Hepatic stellate cell (primary cell): Measurements from ENCODE around the gene TEX29.
A peak's percentile ranks its signal among the peaks of the same experiment; 100 is the strongest.

ENCODE experiments used
- DNase-seq: peaks from one replicate; pipeline ENCODE4 v3.0.0; 2011; ENCODE audit warnings: low spot score

Gene TEX29

DNA sequence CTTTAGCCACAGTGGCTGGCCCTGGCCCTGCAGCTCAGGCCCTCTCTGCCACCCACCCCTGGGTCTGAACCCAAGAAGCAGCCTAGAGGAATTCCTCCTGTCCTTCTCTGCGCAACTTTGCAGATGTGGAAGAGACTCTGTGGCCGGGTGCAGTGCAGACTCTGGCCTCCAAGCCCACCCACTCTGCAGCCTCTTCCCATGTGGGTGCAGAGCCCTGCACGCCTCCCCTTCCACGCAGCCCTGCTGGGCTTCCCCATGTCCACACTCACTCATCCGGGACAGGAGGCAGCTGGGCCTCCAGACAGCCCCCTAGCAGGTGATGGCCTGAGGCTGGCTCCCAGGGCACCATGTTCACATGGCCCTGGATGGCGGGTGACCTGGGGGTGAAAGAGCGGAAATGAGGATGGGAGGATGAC lies 2.5 kb downstream of the TEX29 start:
- DNase-seq, result no peak

DNA sequence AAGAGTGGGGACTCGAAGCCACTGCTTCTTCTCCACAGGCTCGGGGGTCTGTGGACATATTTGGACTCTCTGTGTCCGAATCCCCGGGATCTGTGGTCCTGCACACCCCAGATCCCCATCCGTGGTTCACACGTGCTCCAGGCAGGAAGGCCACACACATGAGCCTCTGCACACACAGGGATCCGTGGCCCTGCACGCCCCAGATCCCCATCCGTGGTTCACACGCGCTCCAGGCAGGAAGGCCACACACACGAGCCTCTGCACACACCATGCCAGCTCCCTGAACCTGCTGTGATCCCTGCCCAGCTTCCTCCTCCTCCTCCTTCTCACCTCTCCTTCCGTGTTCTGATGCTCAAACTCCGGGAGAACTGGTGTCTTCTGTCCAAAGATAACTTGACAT lies 3.1 kb downstream of the TEX29 start:
- no peak for DNase-seq

DNA sequence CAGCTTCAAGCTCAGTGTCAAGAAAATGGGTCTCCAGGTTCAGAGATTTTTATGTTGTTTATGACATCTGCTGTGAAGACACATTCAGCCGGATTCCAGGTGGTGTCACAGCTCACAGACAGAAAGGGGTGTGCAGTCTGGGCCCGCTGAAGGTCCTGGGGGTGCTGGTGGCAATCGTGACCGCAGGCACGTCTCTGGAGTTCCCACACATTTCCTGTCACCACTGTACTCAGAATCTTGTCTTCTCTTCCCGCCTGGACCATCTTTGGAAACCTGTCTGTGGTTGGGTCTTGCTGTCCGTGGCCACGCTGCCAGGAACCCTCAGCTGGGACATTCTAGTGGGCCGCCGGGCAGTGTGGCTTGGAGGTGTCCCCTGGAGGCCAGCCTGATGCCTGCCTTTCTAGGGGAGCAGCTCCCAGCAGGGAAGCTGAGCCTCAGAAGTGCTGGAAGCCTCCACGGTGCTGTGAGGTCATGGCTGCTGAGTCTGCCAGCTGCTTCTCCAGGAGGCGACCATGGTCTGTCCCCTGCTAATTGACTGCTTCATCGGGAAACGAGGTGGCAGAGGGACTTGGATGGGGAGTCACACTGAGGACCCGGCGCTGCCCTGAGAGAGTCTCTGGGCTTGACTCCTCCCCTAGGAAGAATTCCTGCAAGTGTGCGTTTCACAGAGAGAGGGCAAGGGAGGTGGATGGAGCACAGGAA lies 3.7 kb downstream of the TEX29 start:
- no peak for DNase-seq

DNA sequence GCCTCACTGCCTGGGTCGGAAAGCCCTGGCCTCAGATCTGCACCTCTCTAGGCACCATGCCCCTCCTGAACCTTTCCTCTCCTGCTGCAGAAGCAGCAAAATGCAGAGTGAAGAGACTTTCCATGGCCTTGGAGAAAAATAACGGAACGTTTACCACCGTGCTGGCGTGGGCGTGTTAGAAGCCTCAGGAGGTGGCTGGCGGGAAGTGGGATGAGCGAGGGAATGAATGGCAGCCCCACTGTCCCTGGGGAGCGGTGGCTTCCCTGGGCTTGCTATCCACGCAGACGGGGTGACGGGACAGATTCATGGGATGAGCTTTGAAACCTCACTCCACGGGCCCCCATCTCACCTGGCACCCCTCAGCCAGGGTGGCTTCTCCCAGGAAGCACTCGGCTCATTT lies 4.3 kb downstream of the TEX29 start:
- no peak for DNase-seq

DNA sequence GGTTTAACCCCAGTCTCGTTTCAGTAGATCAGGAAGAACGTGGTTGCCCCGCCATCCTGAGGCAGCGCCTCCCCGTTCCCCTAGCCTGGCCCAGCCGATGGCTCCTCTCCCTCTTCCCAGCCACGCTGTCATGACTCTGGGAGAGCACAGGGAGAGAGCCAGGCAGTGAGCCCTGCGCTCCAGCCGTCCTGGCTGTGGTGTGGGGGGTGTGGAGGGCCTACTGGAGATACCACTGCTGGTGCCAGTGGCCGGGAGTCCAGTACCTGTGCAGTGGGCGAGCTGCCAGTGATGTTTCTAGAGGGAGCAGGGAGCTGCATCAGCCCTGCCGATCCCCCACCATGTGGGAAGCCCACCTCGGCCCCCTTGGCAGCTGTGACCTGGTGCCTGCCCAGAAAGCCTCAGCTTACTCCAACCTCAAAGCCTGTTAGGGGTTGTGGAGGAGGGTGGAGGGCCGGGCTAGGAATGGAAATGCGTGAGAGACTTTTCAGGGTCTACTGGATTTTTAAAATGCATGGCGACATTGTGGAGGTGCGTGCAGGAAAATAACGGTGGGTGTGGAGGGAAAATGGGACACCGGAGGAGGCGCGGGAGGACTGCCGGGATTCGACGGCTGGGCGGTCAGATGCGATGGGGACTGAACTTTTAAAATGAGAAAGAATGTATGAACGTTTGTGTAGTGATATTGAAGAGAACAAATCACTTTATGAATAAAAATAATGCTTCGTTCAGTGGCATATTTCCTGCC lies 4.9 kb downstream of the TEX29 start:
- no peak for DNase-seq

DNA sequence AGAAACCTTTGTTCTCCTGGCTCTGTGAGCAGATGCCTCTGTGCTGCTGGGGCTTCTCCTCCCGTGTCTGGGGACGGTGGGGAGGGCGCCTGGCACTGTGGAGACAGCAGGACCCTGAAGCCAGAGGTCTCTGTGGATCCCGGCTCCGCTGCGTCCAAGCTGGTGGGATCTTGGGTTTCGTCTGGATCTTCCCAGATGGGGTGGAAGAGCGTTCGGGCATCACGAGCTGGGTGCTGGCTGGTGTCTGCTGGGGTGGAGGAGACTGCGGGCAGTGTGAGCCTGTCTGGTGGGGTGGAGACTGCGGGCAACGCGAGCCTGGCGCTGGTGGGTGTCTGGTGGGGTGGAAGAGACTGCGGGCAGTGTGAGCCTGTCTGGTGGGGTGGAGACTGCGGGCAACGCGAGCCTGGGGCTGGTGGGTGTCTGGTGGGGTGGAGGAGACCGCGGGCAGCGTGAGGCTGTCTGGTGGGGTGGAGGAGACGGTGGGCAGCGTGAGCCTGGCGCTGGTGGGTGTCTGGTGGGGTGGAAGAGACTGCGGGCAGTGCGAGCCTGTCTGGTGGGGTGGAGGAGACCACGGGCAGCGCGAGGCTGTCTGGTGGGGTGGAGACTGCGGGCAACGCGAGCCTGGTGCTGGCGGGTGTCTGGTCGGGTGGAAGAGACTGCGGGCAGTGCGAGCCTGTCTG lies 5.6 kb downstream of the TEX29 start:
- DNase-seq, result no peak

DNA sequence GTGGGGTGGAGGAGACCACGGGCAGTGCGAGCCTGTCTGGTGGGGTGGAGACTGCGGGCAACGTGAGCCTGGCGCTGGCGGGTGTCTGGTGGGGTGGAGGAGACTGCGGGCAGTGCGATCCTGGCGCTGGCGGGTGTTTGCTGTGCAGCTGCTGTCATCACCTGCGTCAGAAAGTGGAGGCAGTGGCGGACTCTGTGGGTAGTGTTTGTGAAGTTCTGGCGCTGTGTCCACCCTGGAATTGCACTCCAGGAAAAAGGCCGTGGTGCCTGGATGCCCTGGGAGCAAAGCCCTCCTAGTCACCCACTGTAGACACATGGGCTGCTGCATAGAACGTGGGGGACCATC lies 6.2 kb downstream of the TEX29 start:
- no peak for DNase-seq

DNA sequence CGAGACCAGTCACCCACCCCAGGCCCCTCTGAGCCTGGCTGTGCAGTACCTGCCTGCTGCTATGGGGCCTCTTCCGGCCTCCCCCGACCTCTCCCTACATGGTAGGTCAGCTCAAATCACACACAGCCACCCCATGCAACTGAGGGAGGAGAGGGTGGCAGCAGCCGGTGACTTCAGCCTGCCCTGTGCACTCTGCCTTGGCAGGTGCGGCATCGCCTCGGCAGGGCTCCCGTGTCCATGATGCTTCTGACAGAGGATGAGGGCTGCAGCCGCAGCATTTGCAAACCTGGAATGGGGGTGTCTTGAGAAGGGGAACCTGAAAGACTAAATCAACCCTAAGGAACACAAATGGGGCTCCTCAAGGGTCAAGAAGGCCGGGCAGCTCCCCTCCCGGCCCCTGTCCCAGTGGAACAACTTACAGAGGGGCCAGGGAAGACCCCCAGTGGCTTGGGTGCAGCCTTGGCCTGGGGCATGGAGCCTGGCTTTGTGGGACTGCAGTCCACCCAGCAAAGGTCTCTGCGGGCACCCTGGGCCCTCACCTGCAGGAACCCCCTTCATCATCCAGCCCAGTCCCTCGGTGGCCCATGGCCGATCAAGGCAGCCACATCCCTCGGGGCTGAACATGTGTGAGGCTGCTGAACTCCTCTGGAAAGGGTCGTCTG lies 6.7 kb downstream of the TEX29 start:
- no peak for DNase-seq

DNA sequence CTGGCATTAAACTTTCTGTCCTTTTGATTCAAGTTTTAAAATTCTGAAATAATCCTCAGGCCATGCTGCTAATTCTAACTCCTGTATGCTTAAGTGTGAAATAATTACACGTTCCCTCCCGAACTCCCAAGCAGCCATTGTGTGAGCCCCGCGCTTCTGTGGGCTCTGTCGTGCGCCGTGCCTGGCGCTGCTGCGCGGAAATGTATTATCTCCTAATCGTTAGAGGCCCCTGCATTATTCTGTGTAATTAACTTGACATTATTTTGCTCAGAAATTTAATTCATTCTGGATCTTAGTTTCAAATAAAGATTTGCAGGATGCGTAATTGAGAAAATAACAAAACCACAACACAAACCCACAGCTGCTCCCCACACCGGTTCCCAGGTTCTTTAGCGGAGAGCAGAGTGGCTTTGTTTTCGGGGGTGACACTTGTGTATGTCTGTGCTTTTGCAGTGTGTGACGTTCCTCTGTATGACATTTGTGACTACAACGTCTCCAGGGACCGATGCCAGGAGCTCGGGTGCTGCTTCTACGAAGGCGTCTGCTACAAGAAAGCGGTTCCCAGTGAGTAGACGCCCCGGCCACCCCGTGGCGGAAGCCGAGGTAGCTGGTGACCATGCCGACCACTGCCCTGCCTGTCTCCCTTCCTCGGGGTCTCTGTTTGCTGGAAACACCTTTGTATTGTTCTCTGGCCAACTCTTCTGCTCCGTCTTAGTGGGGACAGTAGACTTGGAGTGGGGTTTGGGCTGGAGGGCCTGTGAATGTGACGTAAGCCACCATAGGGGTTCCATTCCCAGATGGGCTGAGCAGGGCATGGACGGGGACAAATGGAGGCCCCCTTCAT lies 7.5 kb downstream of the TEX29 start:
- DNase-seq, result no peak

DNA sequence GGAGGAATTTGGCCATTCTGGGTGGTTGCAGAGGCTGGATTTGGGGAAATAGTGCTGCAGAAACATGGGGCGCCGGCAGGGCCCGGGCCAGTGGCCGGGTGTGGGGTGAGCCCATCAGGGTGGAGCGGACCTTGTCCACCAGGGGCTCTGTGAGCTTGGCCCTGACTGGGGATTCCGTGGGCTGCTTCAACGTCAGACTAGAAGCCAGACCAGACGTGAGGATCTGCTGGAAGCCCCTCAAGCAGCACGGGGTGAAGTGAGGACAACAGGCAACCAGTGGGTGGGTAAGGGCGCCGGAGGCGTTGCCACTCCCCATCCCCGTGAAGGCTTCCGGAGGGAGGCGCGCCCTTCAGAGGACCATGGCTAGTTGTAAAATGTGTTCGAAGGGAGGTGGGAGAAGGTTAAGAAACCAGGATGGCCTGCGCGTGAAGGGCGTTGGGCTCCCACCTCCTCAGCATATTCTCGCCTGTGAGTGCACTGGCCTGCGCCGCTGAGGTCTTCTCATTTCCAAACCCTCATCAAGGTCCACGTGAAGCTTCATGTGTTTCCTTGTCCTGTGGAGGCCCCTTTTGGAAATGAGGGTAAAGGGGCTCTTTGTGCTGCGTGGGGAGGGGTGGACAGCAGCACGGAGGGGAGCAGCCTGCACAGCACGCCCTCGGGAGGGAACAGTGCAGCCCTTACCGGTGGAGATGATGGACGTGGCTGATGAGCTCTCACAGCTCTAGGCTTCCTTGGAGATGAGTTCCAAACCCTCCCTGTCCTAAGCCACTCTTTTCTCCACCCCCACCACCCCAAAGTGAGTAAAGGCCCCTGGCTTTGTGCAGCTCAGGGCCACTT lies 8.3 kb downstream of the TEX29 start:
- DNase-seq, result no peak

DNA sequence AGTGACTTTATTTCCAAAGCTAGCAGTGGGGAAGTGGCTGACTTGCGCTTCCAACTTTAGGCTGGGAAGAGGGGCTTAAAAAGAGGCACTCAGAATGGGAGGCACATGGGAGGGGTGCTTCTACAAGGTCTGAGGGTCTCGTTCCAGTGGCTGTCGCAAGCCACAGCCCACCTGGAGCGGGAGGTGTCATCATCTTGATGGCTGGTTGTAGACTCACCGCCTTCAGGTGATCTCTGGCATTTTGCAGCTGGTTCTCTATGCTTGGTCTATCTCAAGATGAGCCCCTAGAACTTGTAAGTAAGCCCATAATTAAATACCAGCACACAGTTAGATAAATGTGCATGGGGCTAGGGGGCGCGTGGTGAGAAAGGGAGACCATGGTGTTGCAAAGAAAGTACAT lies 9.2 kb downstream of the TEX29 start:
- no peak for DNase-seq

DNA sequence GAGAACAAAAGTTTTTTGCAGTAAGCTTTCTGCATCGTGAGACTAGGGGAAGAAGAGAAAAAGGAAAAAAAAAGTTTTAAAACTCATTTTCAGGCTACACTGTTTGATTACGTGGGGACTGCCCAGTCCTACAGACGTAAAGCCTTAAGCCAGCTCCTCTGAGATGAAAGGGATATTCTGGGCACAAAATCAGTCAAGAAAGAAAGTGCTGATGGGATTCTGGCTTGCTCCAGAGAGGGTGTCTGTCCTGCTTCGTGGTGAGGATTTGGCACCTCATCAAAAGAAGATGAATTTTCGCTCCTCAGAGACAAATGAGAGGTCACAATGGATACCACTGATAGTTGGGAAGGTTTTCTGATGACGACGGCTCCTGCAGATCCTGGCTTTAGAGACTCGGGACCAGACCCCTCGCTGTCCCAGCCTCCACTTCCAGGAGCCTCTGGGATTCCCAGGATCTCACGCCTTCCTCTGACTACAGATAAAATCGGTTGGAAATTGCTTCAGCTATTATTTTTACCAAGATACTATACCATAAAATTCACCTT lies 9.7 kb downstream of the TEX29 start:
- no peak for DNase-seq

DNA sequence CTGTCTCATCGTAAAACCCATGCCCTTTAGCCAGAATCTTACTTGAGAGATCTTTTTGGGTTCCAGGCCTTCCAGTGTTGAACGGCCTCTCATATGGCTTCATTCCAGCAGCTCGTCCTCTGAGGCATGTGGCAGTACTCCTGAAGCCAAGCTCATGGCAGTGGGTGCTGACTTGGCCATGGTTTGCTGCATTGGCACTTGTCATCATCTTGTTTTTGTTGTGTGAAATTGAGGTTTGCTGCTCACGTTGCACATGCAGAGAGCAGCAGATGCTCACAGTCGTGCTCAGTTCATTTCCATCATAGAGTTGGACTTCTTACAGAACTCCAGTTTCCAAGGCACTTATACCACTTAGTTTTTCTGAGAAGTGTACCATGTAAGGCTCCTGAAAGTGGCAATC lies 14.9 kb downstream of the TEX29 start:
- DNase-seq, result no peak

DNA sequence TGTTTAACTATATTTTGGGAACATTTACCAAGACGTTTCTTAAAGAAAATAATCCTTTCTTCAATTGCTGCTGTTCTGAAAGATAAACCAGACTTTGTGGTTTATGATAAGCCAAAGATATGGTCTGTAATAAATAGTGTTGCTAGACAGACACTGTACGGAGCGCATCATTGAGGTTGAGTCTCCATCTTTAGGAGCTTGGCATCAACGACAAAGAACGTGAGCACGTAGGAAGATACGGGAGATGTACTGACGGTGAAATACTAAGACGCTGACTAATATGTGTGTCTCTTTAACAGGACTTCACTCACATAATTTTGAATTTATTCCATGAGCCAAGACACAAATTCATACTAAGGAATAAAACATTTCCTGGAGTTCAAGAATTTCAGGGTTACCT lies 16.2 kb downstream of the TEX29 start:
- no peak for DNase-seq

DNA sequence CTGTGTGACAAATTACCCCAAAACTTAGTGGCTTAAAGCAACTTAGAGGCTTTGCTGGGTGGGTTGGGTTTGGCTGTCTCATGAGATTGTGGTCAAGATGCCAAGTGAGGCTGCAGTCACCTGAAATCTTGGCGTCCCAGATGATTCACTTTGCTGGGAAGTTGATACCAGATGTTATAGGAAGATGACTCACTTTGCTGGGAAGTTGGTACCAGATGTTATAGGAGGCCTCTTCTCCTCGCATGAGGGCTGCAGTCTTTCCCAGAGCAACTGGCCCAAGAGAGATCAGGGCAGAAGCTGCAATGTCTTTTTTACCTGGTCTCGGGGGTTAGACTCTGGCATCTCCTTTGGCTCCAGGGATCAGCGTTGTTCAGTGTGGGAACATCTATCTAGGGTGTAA lies 16.8 kb downstream of the TEX29 start:
- peak; percentile 50 for DNase-seq

DNA sequence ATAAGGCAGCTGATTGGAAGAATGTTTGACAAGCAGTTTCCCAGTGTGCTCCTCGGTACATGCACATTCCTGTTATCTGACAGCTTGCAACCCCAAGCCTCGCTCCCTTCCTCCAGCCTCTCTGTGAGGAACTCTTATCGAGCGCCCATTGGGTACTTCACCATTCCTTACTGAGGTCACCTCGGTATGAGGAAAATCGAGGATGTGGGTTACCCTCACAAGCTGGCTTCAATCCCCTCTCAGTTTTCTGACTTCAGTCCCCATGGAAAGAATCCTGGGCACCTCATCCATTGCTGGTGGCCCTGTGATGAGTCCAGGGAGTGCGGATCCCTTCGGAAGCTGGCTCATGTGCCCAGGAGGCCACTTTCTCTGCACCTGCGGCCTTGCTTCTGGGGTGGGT lies 17.3 kb downstream of the TEX29 start:
- no peak for DNase-seq

DNA sequence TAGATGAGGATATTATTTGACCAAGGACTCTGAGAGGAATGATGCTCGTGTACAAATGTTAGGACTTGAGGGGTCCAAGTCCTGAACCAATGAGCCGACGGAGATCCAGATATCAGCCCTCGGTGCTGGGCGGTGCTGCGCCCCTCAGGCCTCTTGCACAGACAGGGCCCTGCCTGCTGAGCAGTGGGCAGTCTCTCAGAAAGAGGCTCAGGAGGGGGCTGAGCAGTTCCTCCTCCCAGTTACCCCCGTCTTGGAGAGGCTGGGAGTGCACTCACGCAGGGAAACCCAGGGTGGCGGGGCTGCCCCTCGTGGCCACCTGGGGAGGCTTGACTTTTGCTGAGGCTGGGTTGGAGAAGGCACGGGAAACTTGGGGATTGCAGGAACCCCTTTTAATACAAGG lies 18.4 kb downstream of the TEX29 start:
- no peak for DNase-seq

DNA sequence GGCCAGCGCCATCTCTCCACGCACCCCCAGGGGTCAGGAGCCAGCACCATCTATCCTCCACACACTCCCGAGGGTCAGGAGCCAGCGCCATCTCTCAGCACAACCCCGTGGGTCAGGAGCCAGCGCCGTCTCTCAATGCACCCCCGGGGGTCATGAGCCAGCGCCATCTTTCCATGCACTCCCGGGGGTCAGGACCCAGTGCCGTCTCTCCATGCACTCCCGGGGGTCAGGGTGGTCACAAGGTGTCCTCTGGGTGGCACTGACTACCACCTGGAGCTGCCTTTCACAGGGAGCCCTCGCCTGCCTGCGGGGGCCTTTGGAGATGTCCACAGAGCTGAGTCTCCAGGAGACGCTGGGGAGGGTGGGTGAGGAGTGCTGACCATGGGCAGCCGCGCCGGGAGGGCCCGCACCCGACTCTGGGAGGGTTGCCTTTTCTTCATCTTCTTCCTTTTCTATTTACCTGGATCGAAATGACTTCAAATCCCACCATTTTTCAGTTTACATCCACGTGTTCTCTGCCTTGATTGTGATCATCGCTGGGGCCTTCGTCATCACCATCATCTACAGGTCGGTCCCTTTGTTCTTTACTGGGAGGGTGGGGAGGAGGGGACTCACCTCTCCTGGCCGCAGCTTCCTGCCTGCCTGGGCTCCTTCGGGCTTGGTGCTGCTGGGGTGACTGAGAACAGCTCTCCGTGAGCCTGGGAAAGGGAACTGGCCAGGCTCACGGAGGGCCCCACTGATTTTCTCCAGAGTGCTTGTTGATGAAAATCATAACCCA lies 19.1 kb downstream of the TEX29 start:
- DNase-seq, result no peak

DNA sequence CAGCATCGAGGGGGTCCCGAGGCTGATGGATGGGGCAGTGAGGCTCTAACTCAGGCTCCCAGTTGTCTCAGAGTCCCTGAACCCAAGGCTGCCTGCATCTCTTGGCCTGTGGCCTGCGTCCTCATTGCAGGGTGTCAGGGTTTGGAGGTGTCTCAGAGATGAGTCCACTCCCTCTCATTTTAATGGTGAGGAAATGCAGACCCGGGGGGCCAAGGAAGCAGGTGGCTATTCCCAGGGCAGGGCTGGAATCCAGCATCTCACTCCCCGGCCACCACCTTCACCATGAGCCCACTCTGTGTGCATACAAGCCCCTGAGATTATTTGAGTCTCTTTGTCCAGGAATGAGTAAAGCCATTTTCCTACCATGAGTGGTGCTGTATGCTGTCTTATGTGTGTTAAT lies 21.4 kb downstream of the TEX29 start:
- no peak for DNase-seq

DNA sequence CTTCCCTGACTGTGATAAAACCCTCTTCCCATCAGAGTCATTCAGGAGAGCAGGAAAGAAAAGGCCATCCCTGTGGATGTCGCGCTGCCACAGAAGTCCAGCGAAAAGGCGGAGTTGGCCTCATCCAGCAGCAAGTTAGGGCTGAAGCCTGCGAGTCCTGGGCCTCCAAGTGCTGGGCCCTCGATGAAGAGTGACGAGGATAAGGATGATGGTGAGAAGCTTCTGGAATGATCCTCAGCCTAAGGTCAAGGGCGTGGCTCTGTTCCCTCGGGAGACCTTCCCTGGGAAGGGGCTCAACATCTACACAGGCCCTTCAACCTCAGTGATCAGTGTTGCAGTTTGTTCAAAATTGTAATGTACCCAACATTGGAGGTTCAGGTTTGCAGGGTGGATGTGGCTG lies 22.3 kb downstream of the TEX29 start:
- DNase-seq, result no peak
